Trophoblast cell (in vitro differentiated cells and primary cell): ENCODE data around the gene SYNPR.

ENCODE experiments used
- DNase-seq, 2 donors: peaks; one replicate each; pipeline ENCODE4 v3.0.0-alpha.2; 2016
- H2AFZ ChIP-seq: 2 replicates; pipeline ENCODE4 v1.6.1; 2013; ENCODE audit warnings: low read length, moderate library complexity, mild to moderate bottlenecking; ENCODE audit not compliant: insufficient read depth, poor library complexity
- H2AK5ac ChIP-seq: 2 replicates; pipeline ENCODE4 v1.6.1; 2013; ENCODE audit warnings: mild to moderate bottlenecking, low read length
- H2BK120ac ChIP-seq: 2 replicates; pipeline ENCODE4 v1.6.1; 2013; ENCODE audit warnings: low read length, mild to moderate bottlenecking, moderate library complexity; ENCODE audit not compliant: insufficient read depth, poor library complexity
- H2BK12ac ChIP-seq: 2 replicates; pipeline ENCODE4 v1.6.1; 2013; ENCODE audit warnings: mild to moderate bottlenecking, low read length, moderate library complexity
- H2BK5ac ChIP-seq: 2 replicates; pipeline ENCODE4 v1.6.1; 2013; ENCODE audit warnings: low read length, low read depth, moderate library complexity, mild to moderate bottlenecking; ENCODE audit not compliant: poor library complexity
- H3K14ac ChIP-seq: 2 replicates; pipeline ENCODE4 v1.6.1; 2013; ENCODE audit warnings: mild to moderate bottlenecking, low read length
- H3K18ac ChIP-seq: 2 replicates; pipeline ENCODE4 v1.6.1; 2013; ENCODE audit warnings: mild to moderate bottlenecking, low read length
- H3K23ac ChIP-seq: 2 replicates; pipeline ENCODE4 v1.6.1; 2013; ENCODE audit warnings: low read length
- H3K27ac ChIP-seq: 2 replicates; pipeline ENCODE4 v1.5.1; 2013; ENCODE audit warnings: low read depth, mild to moderate bottlenecking, inconsistent platforms, low read length, moderate library complexity
- H3K27me3 ChIP-seq: 2 replicates; pipeline ENCODE4 v1.6.1; 2013; ENCODE audit warnings: inconsistent platforms, mild to moderate bottlenecking, low read length, moderate library complexity; ENCODE audit not compliant: insufficient read depth
- H3K36me3 ChIP-seq, 2 experiments: 1 replicate in 1 of 2; 2 replicates in 1 of 2; pipeline ENCODE4 v1.6.1; 2013; ENCODE audit warnings: low read length in 2 of 2, mild to moderate bottlenecking in 2 of 2, moderate library complexity in 1 of 2; ENCODE audit not compliant: insufficient read depth in 2 of 2, control insufficient read depth in 1 of 2
- H3K4ac ChIP-seq: 2 replicates; pipeline ENCODE4 v1.6.1; 2013; ENCODE audit warnings: low read depth, mild to moderate bottlenecking, low read length, moderate library complexity
- H3K4me1 ChIP-seq, 2 experiments: 1 replicate in 1 of 2; 2 replicates in 1 of 2; pipeline ENCODE4 v1.6.1; 2013; ENCODE audit warnings: low read length in 2 of 2, mild to moderate bottlenecking in 2 of 2, moderate library complexity in 1 of 2; ENCODE audit not compliant: insufficient read depth in 2 of 2, control insufficient read depth in 1 of 2
- H3K4me2 ChIP-seq: 2 replicates; pipeline ENCODE4 v1.6.1; 2013; ENCODE audit warnings: inconsistent platforms, mild to moderate bottlenecking, low read length, moderate library complexity
- H3K4me3 ChIP-seq: 2 replicates; pipeline ENCODE4 v1.5.1; 2013; ENCODE audit warnings: mild to moderate bottlenecking, low read depth, low read length, inconsistent platforms
- H3K79me1 ChIP-seq: one replicate; pipeline ENCODE4 v1.6.1; 2013; ENCODE audit warnings: low read length
- H3K79me2 ChIP-seq: 2 replicates; pipeline ENCODE4 v1.6.1; 2013; ENCODE audit warnings: low read length, mild to moderate bottlenecking; ENCODE audit not compliant: control insufficient read depth, insufficient read depth, poor library complexity
- H3K9ac ChIP-seq: 2 replicates; pipeline ENCODE4 v1.6.1; 2013; ENCODE audit warnings: mild to moderate bottlenecking, low read length
- H3K9me3 ChIP-seq: 2 replicates; pipeline ENCODE4 v1.6.1; 2013; ENCODE audit warnings: low read depth, mild to moderate bottlenecking, control low read depth, inconsistent platforms, low read length; ENCODE audit not compliant: insufficient read depth
- H4K12ac ChIP-seq: 2 replicates; pipeline ENCODE4 v1.6.1; 2013; ENCODE audit warnings: low read depth, mild to moderate bottlenecking, low read length, moderate library complexity
- H4K8ac ChIP-seq: 2 replicates; pipeline ENCODE4 v1.6.1; 2013; ENCODE audit warnings: low read depth, mild to moderate bottlenecking, low read length, moderate library complexity
- H4K91ac ChIP-seq: one replicate; pipeline ENCODE4 v1.6.1; 2013; ENCODE audit warnings: low read depth, mild to moderate bottlenecking, low read length, moderate library complexity
- WGBS: extraction: QIAGEN DNeasy Blood & Tissue Kit; methylation state at CpG from one replicate; pipeline ENCODE4 v1.1.7; 2013; ENCODE audit warnings: missing lambda C conversion rate; ENCODE audit not compliant: insufficient read length, insufficient coverage; ENCODE audit errors: extremely low coverage; 5-methylcytosine and 5-hydroxymethylcytosine counted together

Gene SYNPR

DNA sequence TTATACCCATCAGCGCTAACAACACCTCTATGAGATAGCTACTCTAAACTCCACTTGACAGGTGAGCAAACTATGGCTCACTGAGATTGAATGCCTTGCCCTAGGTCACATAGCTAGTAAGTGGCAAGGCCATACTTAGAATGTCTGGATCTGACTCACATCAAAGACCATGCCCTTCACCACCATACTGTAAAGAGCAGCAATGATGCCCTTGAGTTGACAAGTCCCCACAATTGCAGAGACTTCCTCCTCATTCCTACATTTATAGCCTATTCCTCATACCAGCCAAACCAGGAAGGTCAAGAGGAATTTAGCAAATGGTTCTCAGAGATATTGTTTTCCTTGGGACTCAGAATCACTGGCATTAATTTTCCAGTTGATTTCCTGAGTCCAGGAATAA, 216.5 kb downstream of the SYNPR start:
- Histone ChIP-seq H3K23ac (no peak overlapping the region), H3K4me3 (no peak overlapping the region), H3K14ac (no peak overlapping the region), H3K36me3 (no peaks in the 10 kb centered on the region), H4K12ac (no peak overlapping the region), H4K8ac (no peak overlapping the region), H2BK5ac (no peak overlapping the region), H3K79me2 (no peaks in the 10 kb centered on the region), H3K9me3 (no peaks in the 10 kb centered on the region), H3K18ac (no peak overlapping the region), H2BK12ac (no peak overlapping the region), H2AK5ac (no peak overlapping the region), H3K4me2 (no peak overlapping the region), H3K4ac (no peak overlapping the region), H3K27ac (no peak overlapping the region), H2BK120ac (no peak overlapping the region), H3K27me3 (no peaks in the 10 kb centered on the region), H4K91ac (no peak overlapping the region), H3K79me1 (no peaks in the 10 kb centered on the region), H2AFZ (no peak overlapping the region), H3K9ac (no peak overlapping the region), H3K4me1 (no peaks in the 10 kb centered on the region)
- no CpG with 5 or more reads among the region's 1 CpG for WGBS
- DNase-seq, result peak in 1 of 2 donors; percentile 5

GRCh38 chr3:63497641-63498040, 219.5 kb downstream of the SYNPR start:
- no peaks in the 10 kb centered on the region for H3K79me2 ChIP-seq
- H2BK12ac ChIP-seq, result no peak overlapping the region
- H3K9ac ChIP-seq, result no peak overlapping the region
- no peaks in the 10 kb centered on the region for H3K36me3 ChIP-seq
- H4K8ac ChIP-seq, result no peak overlapping the region
- no CpG with 5 or more reads among the region's 2 CpGs for WGBS
- H2AFZ ChIP-seq, result no peak overlapping the region
- no peaks in the 10 kb centered on the region for H3K27me3 ChIP-seq
- H3K9me3 ChIP-seq, result no peaks in the 10 kb centered on the region
- no peak overlapping the region for H3K23ac ChIP-seq
- no peak overlapping the region for H3K27ac ChIP-seq
- no peak for DNase-seq
- no peak overlapping the region for H4K91ac ChIP-seq
- no peaks in the 10 kb centered on the region for H3K79me1 ChIP-seq
- no peaks in the 10 kb centered on the region for H3K4me1 ChIP-seq
- H3K4ac ChIP-seq, result no peak overlapping the region
- H3K4me3 ChIP-seq, result no peak overlapping the region
- no peak overlapping the region for H3K18ac ChIP-seq
- H2BK5ac ChIP-seq, result no peak overlapping the region
- no peak overlapping the region for H2BK120ac ChIP-seq
- no peak overlapping the region for H3K4me2 ChIP-seq
- no peak overlapping the region for H4K12ac ChIP-seq
- H3K14ac ChIP-seq, result no peak overlapping the region
- no peak overlapping the region for H2AK5ac ChIP-seq

GRCh38 chr3:63500196-63500595, 222.1 kb downstream of the SYNPR start:
- no peak overlapping the region for H2BK120ac ChIP-seq
- no peak overlapping the region for H4K8ac ChIP-seq
- H3K18ac ChIP-seq, result no peak overlapping the region
- H2AFZ ChIP-seq, result no peak overlapping the region
- no peak overlapping the region for H3K27ac ChIP-seq
- H4K12ac ChIP-seq, result no peak overlapping the region
- H3K9me3 ChIP-seq, result no peaks in the 10 kb centered on the region
- no CpG with 5 or more reads among the region's 5 CpGs for WGBS
- no peak overlapping the region for H2AK5ac ChIP-seq
- H3K14ac ChIP-seq, result no peak overlapping the region
- no peaks in the 10 kb centered on the region for H3K27me3 ChIP-seq
- no peak overlapping the region for H2BK12ac ChIP-seq
- no peak overlapping the region for H3K23ac ChIP-seq
- no peaks in the 10 kb centered on the region for H3K79me2 ChIP-seq
- no peak for DNase-seq
- H4K91ac ChIP-seq, result no peak overlapping the region
- no peak overlapping the region for H3K4ac ChIP-seq
- no peaks in the 10 kb centered on the region for H3K4me1 ChIP-seq
- no peak overlapping the region for H3K9ac ChIP-seq
- H3K4me3 ChIP-seq, result no peak overlapping the region
- no peak overlapping the region for H2BK5ac ChIP-seq
- H3K79me1 ChIP-seq, result no peaks in the 10 kb centered on the region
- no peaks in the 10 kb centered on the region for H3K36me3 ChIP-seq
- no peak overlapping the region for H3K4me2 ChIP-seq

DNA sequence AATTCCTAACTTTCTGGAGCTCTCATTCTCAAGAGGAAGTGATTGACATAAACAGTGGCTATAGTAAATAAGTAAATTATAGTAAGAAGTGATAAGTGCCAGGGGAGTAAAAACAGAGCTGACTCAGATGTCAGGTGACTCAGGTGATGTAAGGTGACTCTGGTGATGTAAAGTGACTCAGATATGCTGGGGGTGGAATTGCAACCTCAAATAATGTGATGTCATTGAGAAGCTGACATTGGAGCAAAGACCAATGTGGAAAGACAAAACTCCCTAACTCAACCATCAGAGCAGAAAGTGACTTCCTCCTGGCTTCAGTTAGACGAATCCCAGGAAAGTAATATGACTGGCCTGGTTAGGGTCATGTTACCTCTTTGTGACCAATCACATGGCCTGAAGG, 230.2 kb downstream of the SYNPR start:
- WGBS, result no CpG with 5 or more reads among the region's 1 CpG
- no peak overlapping the region for H3K4me3 ChIP-seq
- H2BK12ac ChIP-seq, result no peak overlapping the region
- H3K79me2 ChIP-seq, result no peaks in the 10 kb centered on the region
- no peaks in the 10 kb centered on the region for H3K4me1 ChIP-seq
- no peak overlapping the region for H3K14ac ChIP-seq
- H3K9me3 ChIP-seq, result no peaks in the 10 kb centered on the region
- no peak overlapping the region for H4K91ac ChIP-seq
- no peak overlapping the region for H4K8ac ChIP-seq
- H2BK5ac ChIP-seq, result no peak overlapping the region
- H4K12ac ChIP-seq, result no peak overlapping the region
- H2BK120ac ChIP-seq, result no peak overlapping the region
- H2AFZ ChIP-seq, result no peak overlapping the region
- H3K36me3 ChIP-seq, result no peaks in the 10 kb centered on the region
- H2AK5ac ChIP-seq, result no peak overlapping the region
- H3K23ac ChIP-seq, result no peak overlapping the region
- H3K27ac ChIP-seq, result no peak overlapping the region
- no peak overlapping the region for H3K18ac ChIP-seq
- no peak overlapping the region for H3K4me2 ChIP-seq
- peak in 1 of 2 donors; percentile 35 for DNase-seq
- no peaks in the 10 kb centered on the region for H3K27me3 ChIP-seq
- no peak overlapping the region for H3K4ac ChIP-seq
- no peaks in the 10 kb centered on the region for H3K79me1 ChIP-seq
- H3K9ac ChIP-seq, result no peak overlapping the region
